K562 (cell line): ENCODE measurements around the gene PACS2. TPM values are rescaled to one million over a fixed set of nuclear protein-coding genes. Genes with fewer than 3 reads are reported as not detected.
A peak's percentile ranks its signal among the peaks of the same experiment; 100 is the strongest.

Experiments
- EZH2 ChIP-seq: IDR thresholded peaks from 2 replicates; pipeline ENCODE4 v1.6.1; 2012; ENCODE audit warnings: low read depth, mild to moderate bottlenecking, inconsistent platforms, low read length, borderline replicate concordance
- MYBL2 ChIP-seq, 2 experiments: fragments of 450-650 bp in 1 of 2; sonication (generic) in 1 of 2; formaldehyde crosslinking in 1 of 2; IDR thresholded peaks; 2 replicates each; pipeline versions ENCODE4 v1.6.1 to v1.8.1; 2017 to 2022; ENCODE audit warnings: borderline replicate concordance in 1 of 2, inconsistent platforms in 1 of 2, low read depth in 1 of 2, mild to moderate bottlenecking in 1 of 2, missing genetic modification reagents in 1 of 2, moderate library complexity in 1 of 2
- NFIC ChIP-seq: fragments of 450-650 bp; IDR thresholded peaks from 2 replicates; pipeline ENCODE4 v1.6.1; 2017; ENCODE audit warnings: mild to moderate bottlenecking, inconsistent platforms
- RAD21 ChIP-seq, 2 experiments: fragments of 250-450 bp in 1 of 2; fragments of 450-650 bp in 1 of 2; sonication (Bioruptor Pico) in 1 of 2; formaldehyde crosslinking in 1 of 2; IDR thresholded peaks in 1 of 2; conservative IDR thresholded peaks in 1 of 2; 2 replicates each; pipeline versions ENCODE4 v1.4.0 to v1.8.0; 2020 to 2022; ENCODE audit warnings: mild to moderate bottlenecking in 2 of 2, moderate library complexity in 1 of 2
- RUNX1 ChIP-seq: sonication (generic); IDR thresholded peaks from 2 replicates; pipeline ENCODE4 v1.6.1; 2016; ENCODE audit warnings: antibody characterized with exemption, low read depth
- SMAD3 ChIP-seq: fragments of 450-650 bp; formaldehyde crosslinking; conservative IDR thresholded peaks from 2 replicates; pipeline ENCODE4 v1.4.0; 2020; ENCODE audit warnings: mild to moderate bottlenecking
- TAF1 ChIP-seq: IDR thresholded peaks from 2 replicates; pipeline ENCODE4 v1.6.1; 2011; ENCODE audit warnings: mild to moderate bottlenecking, low read length, moderate library complexity; ENCODE audit not compliant: insufficient read depth, control insufficient read depth, severe bottlenecking; ENCODE audit errors: extremely low read depth
- polyA plus RNA-seq, 8 experiments: library from polyadenylated mRNA; depleted of rRNA in 4 of 8; stranded (reverse) in 5 of 8; unstranded in 3 of 8; fragments of >200 nt; fragmentation: Nextera tagmentation in 2 of 8; fragmentation: Illumina TruSeq in 1 of 8; extraction: Ambion mirVana in 2 of 8; extraction: Trizol in 1 of 8; gene quantifications; 2 replicates each; pipeline versions ENCODE4 v1.2.1 to v1.2.3, GENCODE V29; 2011 to 2014; ENCODE audit warnings: inconsistent platforms in 1 of 8, missing spikeins in 1 of 8
- total RNA-seq, 7 experiments: library from RNA; depleted of rRNA in 6 of 7; stranded (reverse); fragments of >200 nt in 6 of 7; fragmentation: Illumina TruSeq in 2 of 7; extraction: Trizol in 2 of 7; gene quantifications; 2 replicates each; pipeline versions ENCODE4 v1.2.1 to v1.2.3, GENCODE V29; 2011 to 2021; ENCODE audit warnings: low replicate concordance in 1 of 7
- TF ChIP-seq, protein P1 (sequence below), 2 experiments: fragments of 450-650 bp; conservative IDR thresholded peaks; 2 replicates each; pipeline ENCODE4 v1.6.1; 2017; ENCODE audit warnings: mild to moderate bottlenecking in 2 of 2, moderate library complexity in 2 of 2
- TF ChIP-seq, protein P2 (sequence below): fragments of 200-400 bp; formaldehyde crosslinking; IDR thresholded peaks from 2 replicates; pipeline ENCODE4 v1.6.1; 2017; ENCODE audit warnings: mild to moderate bottlenecking, low read depth, low read length, moderate library complexity
- TF ChIP-seq, protein P3 (sequence below): fragments of 250-450 bp; sonication (Bioruptor Pico); IDR thresholded peaks from 2 replicates; pipeline ENCODE4 v1.8.0; 2021; ENCODE audit warnings: moderate library complexity, mild to moderate bottlenecking, inconsistent platforms
- TF ChIP-seq, protein P4 (sequence below), 2 experiments: fragments of 450-650 bp in 1 of 2; sonication (generic) in 1 of 2; formaldehyde crosslinking in 1 of 2; IDR thresholded peaks in 1 of 2; conservative IDR thresholded peaks in 1 of 2; 2 replicates each; pipeline versions ENCODE4 v1.6.1 to v1.8.1; 2016 to 2023; ENCODE audit warnings: mild to moderate bottlenecking in 2 of 2, moderate library complexity in 2 of 2, inconsistent platforms in 1 of 2, missing genetic modification reagents in 1 of 2

PACS2 gene
- total and polyA plus RNA-seq, 9 of the 15 experiments (the other 6 are each of a cell fraction or from before 2014, with no cell fraction given): 0.11 to 20.8 (median 9.9) TPM

DNA sequence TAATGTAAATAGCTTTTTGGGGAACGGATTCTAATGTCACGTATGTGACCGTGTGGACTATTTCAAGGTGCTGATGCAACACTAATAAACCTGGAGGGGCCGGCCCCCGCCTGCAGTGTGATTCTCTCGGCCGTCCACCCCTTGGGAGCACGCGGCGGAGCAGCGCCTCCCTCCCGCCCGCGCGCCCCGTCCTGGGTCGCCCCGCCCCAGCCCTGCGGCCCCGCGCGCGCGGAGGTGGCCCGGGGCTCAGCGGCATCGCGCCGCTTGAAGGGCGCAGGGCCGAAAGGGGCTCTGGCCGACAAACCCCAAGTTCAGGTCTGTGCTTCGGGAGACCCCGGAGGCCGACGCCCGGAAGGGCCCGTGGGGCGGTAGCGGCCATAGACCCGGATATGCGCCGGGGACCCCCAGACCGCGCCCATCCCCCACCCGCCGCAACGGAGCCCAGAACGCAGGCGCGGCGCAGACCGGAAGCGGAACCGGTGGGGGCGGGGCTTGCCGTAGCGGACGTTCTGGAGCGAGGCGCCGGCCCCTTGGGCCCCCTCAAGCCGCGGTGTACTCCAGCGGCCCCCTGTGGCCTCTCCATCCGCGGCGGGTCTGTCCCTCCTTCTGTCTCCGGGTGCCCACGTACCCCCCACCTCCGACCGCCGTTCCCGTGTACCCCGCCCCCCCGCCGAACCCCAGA, 83.6 kb downstream of the PACS2 start, which contains the start of gene TEX22 (continued):
- TF ChIP-seq, protein P1, sequence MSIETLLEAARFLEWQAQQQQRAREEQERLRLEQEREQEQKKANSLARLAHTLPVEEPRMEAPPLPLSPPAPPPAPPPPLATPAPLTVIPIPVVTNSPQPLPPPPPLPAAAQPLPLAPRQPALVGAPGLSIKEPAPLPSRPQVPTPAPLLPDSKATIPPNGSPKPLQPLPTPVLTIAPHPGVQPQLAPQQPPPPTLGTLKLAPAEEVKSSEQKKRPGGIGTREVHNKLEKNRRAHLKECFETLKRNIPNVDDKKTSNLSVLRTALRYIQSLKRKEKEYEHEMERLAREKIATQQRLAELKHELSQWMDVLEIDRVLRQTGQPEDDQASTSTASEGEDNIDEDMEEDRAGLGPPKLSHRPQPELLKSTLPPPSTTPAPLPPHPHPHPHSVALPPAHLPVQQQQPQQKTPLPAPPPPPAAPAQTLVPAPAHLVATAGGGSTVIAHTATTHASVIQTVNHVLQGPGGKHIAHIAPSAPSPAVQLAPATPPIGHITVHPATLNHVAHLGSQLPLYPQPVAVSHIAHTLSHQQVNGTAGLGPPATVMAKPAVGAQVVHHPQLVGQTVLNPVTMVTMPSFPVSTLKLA (conservative IDR thresholded peaks at IDR 0.05): peak; percentile 30 to 55; a peak in 2 of 4 replicates
- TF ChIP-seq TAF1: peak; percentile 23
- TF ChIP-seq, protein P2, sequence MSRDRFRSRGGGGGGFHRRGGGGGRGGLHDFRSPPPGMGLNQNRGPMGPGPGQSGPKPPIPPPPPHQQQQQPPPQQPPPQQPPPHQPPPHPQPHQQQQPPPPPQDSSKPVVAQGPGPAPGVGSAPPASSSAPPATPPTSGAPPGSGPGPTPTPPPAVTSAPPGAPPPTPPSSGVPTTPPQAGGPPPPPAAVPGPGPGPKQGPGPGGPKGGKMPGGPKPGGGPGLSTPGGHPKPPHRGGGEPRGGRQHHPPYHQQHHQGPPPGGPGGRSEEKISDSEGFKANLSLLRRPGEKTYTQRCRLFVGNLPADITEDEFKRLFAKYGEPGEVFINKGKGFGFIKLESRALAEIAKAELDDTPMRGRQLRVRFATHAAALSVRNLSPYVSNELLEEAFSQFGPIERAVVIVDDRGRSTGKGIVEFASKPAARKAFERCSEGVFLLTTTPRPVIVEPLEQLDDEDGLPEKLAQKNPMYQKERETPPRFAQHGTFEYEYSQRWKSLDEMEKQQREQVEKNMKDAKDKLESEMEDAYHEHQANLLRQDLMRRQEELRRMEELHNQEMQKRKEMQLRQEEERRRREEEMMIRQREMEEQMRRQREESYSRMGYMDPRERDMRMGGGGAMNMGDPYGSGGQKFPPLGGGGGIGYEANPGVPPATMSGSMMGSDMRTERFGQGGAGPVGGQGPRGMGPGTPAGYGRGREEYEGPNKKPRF: no peak
- TF ChIP-seq RUNX1: no peak
- TF ChIP-seq EZH2: no peak
- TF ChIP-seq RAD21 (CRISPR knock-in tag; conservative IDR thresholded peaks at IDR 0.05 in 1 of 2, IDR thresholded peaks at IDR 0.05 in 1 of 2): peak in 1 of 2 experiments; percentile 17; a peak in 1 of 4 replicates
- TF ChIP-seq SMAD3 (CRISPR knock-in tag): no peak
- TF ChIP-seq, protein P3, sequence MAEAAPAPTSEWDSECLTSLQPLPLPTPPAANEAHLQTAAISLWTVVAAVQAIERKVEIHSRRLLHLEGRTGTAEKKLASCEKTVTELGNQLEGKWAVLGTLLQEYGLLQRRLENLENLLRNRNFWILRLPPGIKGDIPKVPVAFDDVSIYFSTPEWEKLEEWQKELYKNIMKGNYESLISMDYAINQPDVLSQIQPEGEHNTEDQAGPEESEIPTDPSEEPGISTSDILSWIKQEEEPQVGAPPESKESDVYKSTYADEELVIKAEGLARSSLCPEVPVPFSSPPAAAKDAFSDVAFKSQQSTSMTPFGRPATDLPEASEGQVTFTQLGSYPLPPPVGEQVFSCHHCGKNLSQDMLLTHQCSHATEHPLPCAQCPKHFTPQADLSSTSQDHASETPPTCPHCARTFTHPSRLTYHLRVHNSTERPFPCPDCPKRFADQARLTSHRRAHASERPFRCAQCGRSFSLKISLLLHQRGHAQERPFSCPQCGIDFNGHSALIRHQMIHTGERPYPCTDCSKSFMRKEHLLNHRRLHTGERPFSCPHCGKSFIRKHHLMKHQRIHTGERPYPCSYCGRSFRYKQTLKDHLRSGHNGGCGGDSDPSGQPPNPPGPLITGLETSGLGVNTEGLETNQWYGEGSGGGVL (CRISPR knock-in tag): no peak
- TF ChIP-seq MYBL2 (IDR thresholded peaks at IDR 0.05; ENCODE audit: low read depth): no peak
- TF ChIP-seq MYBL2 (CRISPR knock-in tag; IDR thresholded peaks at IDR 0.05; ENCODE audit: borderline replicate concordance): no peak
- TF ChIP-seq, protein P4, sequence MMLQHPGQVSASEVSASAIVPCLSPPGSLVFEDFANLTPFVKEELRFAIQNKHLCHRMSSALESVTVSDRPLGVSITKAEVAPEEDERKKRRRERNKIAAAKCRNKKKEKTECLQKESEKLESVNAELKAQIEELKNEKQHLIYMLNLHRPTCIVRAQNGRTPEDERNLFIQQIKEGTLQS (IDR thresholded peaks at IDR 0.05): peak; percentile 77
- TF ChIP-seq, protein P4 (CRISPR knock-in tag; conservative IDR thresholded peaks at IDR 0.05): no peak
- TF ChIP-seq NFIC: no peak
